ENCODE results near the gene R3HCC1L. TPM values are rescaled to one million over a fixed set of nuclear protein-coding genes. Genes with fewer than 3 reads are reported as not detected.

R3HCC1L gene
- total RNA-seq, 4 donors from 2014 or later: 8.5 to 11.5 (median 11.0) TPM

DNA sequence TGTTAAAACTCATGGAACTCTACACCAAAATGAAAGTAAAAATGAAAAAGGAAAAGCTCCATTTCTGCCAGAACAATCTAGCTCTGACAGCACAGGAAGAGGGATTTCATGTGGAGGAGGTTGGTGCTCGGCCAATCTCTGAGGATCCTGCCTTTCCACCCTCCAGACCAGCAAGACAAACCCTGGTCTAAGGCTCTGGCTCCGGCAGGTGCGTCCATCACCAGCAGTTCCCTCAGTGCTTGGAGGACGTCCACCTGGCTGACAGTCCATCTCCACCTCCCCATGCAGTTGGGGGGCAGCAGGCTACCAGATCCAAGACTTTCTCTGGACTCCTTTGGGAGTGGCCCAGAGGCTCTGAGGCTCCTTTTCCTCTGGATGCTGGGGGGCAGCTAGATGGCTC is 158.5 kb downstream of the R3HCC1L start:
- DNase-seq (ENCODE audit: low spot score): no peak
- TF ChIP-seq, protein P1, sequence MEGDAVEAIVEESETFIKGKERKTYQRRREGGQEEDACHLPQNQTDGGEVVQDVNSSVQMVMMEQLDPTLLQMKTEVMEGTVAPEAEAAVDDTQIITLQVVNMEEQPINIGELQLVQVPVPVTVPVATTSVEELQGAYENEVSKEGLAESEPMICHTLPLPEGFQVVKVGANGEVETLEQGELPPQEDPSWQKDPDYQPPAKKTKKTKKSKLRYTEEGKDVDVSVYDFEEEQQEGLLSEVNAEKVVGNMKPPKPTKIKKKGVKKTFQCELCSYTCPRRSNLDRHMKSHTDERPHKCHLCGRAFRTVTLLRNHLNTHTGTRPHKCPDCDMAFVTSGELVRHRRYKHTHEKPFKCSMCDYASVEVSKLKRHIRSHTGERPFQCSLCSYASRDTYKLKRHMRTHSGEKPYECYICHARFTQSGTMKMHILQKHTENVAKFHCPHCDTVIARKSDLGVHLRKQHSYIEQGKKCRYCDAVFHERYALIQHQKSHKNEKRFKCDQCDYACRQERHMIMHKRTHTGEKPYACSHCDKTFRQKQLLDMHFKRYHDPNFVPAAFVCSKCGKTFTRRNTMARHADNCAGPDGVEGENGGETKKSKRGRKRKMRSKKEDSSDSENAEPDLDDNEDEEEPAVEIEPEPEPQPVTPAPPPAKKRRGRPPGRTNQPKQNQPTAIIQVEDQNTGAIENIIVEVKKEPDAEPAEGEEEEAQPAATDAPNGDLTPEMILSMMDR (IDR thresholded peaks at IDR 0.05): no peak
- ATAC-seq (ENCODE audit: low FRiP score): no peak

DNA sequence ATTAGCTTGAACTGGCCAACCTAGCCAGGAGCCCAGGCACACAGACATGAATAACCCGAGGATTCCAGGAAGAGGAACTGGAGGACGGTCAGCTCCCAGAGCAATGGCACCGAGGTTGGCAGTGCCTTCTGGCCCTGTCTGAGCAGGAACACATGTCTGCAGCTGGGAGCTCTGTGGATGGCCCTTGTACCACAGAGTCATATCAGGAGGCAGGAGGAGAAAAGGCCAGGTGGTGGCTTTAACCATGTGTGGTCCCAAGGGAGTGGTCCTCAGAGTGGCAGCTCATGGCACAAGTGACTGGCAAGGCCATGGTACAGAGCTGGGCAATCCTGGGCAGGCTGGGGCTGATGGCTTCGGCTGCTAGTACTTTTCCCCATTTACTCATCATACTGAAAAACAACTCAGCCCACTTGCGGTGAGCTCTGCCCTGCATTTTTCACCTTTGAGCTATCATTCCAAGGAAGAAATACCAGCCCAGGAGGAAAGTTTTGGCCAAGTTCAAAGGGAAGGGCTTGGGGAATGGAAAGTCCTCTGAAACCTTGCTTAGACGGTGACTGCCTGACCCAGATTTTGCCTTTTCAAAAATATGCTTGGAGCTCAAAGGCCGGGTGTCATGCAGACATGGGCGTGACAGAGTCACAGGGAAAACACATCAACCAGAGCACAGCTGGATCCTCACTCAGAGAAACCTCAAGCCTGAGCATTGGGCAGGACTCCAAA is 159.3 kb downstream of the R3HCC1L start:
- TF ChIP-seq, protein P1 (IDR thresholded peaks at IDR 0.05): no peak
- DNase-seq (ENCODE audit: low spot score) (no peak), ATAC-seq (ENCODE audit: low FRiP score) (peak; percentile 19)

DNA sequence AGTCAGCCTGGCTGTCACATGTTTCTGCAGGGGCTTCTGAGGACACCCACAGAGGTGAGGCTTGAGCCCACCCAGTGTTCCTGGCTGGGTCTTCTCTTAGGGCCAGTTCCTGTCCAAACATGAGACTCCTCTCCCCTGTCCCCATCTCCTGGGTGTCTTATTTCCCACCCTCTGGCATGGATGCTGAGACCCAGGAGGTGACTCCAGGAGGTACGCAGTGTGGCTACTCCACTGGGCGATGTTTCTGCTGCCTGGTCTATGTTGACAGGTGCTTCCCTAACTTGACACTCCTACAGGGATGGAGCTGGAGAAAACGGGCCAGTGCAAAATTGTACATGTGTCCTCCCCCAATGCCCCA is 159.8 kb downstream of the R3HCC1L start:
- ATAC-seq (ENCODE audit: low FRiP score): no peak
- DNase-seq (ENCODE audit: low spot score): no peak
- TF ChIP-seq, protein P1 (IDR thresholded peaks at IDR 0.05): no peak

Other genes with a start within 250 kb of the R3HCC1L start
- gene CRTAC1, start 104.0 kb upstream of the R3HCC1L start, total RNA-seq: 1 to 10 TPM in 2 of 4 donors, under 1 TPM in 2; 0.48 to 1.1 (median 1.0) TPM
- 10 to 100 TPM in 1 of 4 donors, 1 to 10 TPM in 3; 3.3 to 13.0 (median 7.0) TPM for gene LOXL4, start 133.5 kb downstream of the R3HCC1L start, total RNA-seq

Data from omental fat pad (tissue), 4 donors.